Measurements from ENCODE around the gene FGD5. TPM values are rescaled to one million over a fixed set of nuclear protein-coding genes. Genes with fewer than 3 reads are reported as not detected.

FGD5 gene
- total RNA-seq, 4 donors from 2014 or later = 9.1 to 75.0 (median 16.1) TPM

DNA sequence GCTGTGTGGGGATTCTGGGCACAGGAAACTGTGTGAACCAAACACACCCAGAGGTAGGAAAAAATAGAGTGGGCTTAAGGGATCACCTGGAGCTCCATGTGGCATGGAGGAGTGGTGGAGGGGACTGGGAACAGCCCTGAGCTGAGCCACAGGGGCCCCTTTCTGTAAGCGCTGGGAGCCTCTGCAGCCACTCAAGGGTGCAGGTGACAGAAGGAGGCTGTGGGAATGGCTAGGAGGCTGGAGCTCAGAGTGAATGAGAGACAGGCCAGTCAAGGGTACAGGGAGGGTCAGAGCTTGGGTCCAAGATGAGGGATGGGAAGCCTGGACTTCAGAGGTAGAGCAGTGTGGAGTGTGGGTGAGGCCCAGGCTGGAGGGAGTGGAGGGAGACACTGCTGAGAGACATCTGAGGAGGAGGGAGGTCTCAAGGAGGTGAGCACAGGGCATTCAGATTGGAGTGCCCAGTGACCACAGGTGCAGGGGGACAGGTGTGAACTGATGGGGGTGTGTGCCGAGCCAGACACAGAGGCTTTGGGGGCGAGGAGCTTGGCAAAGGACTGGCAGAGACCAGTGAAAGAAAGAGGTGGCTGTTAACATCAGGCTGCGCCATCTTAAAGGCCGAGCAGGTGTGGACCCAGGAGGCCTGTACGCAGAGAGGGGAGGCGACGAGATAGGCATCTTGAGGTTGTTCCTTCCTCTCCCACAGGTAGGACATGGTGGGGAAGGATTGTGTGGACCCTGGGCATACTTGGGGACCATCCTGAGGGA lies 56.8 kb downstream of the FGD5 start:
- no peak for TF ChIP-seq CTCF (IDR thresholded peaks at IDR 0.05)
- no peak for ATAC-seq (ENCODE audit: low FRiP score)

DNA sequence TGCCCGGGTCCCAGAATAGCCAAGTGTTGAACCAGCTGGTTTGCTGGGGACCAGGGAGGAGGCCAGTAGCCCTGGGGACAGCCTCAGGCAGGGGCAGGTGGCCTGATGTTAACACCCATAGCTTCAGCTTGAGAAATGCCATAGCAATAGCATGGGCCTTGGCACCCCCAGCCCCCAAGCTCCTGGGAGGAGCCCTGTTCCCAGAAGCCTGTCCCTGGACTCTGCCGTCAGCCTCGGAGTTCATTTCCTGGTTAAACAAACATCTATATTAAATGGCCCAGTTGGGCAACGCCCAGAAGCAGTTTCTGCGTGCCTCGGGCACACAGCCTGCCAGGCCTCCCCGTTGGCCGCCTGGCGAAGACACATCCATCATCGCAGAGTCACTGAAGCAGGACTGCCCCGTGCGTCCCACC lies 58.2 kb downstream of the FGD5 start:
- TF ChIP-seq CTCF (IDR thresholded peaks at IDR 0.05) = no peak
- ATAC-seq (ENCODE audit: low FRiP score) = no peak
- DNase-seq (ENCODE audit: low spot score) = no peak

More for the DNA sequence above, 56.8 kb downstream of the FGD5 start:
- no peak for DNase-seq (ENCODE audit: low spot score)

GRCh38 chr3:14877469-14877868 lies 58.7 kb downstream of the FGD5 start:
- ATAC-seq (ENCODE audit: low FRiP score) (no peak), DNase-seq (ENCODE audit: low spot score) (no peak)
- TF ChIP-seq CTCF (IDR thresholded peaks at IDR 0.05) = no peak

DNA sequence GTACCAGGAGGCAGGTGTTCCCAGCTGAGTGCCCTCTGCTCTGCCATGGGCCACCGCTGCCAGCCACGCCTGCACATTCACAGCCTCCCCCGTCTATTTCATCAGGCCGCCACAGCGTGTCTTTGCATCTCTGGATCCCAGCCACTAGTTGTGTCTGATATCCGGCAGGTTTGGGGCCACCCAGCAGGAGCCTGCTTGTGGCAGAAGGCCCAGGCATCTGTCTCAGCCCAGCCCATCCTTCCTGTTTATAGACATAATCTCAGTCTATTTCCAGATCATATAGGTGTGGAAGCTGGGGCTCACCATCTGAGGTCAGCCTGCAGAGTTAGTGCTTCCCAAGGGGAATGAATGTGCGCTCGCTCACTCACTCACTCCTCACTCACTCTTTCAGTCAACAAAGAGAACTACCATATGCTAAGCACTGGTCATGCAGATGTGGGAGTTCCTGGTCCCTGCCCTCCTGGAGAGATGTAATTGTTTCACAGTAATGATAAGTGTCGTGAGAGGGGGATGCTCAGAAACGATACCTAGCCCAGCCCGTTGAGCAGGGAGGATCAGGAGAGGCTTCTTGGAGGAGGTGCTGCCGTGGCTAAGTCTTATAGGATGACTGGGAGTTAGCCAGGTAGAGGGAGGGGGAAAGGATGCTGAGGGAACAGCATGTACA lies 60.6 kb downstream of the FGD5 start:
- TF ChIP-seq CTCF (IDR thresholded peaks at IDR 0.05) = no peak
- no peak for DNase-seq (ENCODE audit: low spot score)
- ATAC-seq (ENCODE audit: low FRiP score) = no peak

DNA sequence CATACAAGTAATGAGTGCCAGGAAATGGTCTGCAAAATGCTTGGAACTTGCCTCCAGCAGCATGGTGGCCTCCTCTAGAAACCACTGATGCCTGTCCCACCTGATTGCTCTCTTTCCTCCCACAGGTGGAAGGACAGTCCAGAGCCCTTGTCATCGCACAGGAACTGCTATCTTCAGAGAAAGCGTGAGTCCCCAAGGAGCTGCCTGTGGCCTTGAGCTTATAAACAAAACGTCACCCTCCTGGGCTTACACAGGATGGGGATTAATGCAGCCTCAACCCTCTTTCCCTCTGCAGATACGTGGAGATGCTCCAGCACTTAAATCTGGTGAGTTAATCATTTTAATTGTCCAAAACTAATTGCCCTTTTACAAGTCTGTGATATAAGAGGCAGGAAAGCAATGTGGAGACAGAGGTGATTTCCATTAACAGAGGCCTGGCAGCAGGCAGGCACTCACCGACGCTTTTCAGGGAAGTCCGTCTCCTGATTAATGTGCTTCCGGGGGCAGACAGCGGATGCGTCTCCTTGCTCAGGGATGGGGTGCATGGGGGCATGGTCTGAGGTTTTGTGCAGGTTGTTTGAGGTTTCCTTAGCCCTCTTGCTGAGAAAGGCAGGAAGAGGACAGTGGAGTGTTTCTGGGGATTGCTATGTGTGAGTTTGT lies 61.8 kb downstream of the FGD5 start:
- no peak for ATAC-seq (ENCODE audit: low FRiP score)

GRCh38 chr3:14883226-14883625 lies 64.5 kb downstream of the FGD5 start:
- no peak for ATAC-seq (ENCODE audit: low FRiP score)
- no peak for DNase-seq (ENCODE audit: low spot score)
- TF ChIP-seq CTCF (IDR thresholded peaks at IDR 0.05) = no peak

More for the DNA sequence above, 61.8 kb downstream of the FGD5 start:
- no peak for DNase-seq (ENCODE audit: low spot score)
- no peak for TF ChIP-seq CTCF (IDR thresholded peaks at IDR 0.05)
